HL-60 (cell line): Measurements from ENCODE around the gene PACRG.

ENCODE experiments used
- GABPA ChIP-seq: IDR thresholded peaks from 2 replicates; pipeline ENCODE4 v1.6.1; 2012; ENCODE audit warnings: low read depth
- POLR2AphosphoS5 ChIP-seq: IDR thresholded peaks from 2 replicates; pipeline ENCODE4 v1.6.1; 2012; ENCODE audit warnings: low read depth
- TF ChIP-seq, protein P1 (sequence below): IDR thresholded peaks from one replicate; pipeline ENCODE4 v1.5.1; 2011; ENCODE audit warnings: low read length, control low read depth, inconsistent platforms; ENCODE audit not compliant: insufficient read depth
- TF ChIP-seq, protein P2 (sequence below): IDR thresholded peaks from 2 replicates; pipeline ENCODE4 v1.6.1; 2012; ENCODE audit warnings: low read depth; ENCODE audit not compliant: insufficient replicate concordance

DNA sequence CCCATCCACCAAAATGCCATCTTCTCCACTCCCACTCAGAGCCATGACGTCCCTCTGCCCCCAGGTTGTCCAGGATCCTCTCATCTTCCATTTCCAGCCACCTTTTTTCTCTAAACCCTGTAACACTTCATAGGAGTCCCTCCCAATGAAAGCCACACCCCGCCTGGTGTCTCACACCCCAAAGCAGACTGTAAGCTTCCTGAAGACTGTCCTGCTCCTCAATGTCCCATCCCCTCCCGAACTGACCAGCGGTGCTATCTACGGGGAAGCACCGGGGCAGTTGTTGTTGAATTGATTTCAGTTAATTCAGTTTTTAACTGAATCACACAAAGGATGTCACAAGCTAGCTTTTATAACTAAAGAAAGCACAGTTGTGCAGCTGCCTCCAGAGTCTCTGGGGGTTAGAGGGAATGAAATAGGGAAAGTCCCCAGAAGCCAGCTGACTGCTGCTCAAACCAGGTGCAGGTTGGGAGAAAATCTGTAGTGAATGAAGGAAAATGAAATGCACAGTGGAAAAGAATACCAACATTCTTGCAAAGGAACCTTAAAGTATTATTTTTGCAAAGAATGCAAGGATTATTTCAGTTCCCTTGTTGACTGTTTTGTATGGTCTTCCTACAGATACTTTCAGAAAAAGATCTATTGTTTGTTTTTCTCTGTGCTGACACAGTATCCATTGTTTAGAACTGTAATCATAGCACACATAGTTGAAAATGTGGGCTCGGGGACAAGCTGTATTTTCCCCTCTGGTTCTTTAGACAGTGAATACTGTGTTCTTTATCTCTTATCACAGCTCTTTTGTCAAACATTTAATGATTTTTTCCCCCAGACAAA lies 464.1 kb downstream of the PACRG start:
- no peak for TF ChIP-seq POLR2AphosphoS5
- TF ChIP-seq, protein P1, sequence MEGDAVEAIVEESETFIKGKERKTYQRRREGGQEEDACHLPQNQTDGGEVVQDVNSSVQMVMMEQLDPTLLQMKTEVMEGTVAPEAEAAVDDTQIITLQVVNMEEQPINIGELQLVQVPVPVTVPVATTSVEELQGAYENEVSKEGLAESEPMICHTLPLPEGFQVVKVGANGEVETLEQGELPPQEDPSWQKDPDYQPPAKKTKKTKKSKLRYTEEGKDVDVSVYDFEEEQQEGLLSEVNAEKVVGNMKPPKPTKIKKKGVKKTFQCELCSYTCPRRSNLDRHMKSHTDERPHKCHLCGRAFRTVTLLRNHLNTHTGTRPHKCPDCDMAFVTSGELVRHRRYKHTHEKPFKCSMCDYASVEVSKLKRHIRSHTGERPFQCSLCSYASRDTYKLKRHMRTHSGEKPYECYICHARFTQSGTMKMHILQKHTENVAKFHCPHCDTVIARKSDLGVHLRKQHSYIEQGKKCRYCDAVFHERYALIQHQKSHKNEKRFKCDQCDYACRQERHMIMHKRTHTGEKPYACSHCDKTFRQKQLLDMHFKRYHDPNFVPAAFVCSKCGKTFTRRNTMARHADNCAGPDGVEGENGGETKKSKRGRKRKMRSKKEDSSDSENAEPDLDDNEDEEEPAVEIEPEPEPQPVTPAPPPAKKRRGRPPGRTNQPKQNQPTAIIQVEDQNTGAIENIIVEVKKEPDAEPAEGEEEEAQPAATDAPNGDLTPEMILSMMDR, result no peak
- TF ChIP-seq GABPA, result no peak
- TF ChIP-seq, protein P2, sequence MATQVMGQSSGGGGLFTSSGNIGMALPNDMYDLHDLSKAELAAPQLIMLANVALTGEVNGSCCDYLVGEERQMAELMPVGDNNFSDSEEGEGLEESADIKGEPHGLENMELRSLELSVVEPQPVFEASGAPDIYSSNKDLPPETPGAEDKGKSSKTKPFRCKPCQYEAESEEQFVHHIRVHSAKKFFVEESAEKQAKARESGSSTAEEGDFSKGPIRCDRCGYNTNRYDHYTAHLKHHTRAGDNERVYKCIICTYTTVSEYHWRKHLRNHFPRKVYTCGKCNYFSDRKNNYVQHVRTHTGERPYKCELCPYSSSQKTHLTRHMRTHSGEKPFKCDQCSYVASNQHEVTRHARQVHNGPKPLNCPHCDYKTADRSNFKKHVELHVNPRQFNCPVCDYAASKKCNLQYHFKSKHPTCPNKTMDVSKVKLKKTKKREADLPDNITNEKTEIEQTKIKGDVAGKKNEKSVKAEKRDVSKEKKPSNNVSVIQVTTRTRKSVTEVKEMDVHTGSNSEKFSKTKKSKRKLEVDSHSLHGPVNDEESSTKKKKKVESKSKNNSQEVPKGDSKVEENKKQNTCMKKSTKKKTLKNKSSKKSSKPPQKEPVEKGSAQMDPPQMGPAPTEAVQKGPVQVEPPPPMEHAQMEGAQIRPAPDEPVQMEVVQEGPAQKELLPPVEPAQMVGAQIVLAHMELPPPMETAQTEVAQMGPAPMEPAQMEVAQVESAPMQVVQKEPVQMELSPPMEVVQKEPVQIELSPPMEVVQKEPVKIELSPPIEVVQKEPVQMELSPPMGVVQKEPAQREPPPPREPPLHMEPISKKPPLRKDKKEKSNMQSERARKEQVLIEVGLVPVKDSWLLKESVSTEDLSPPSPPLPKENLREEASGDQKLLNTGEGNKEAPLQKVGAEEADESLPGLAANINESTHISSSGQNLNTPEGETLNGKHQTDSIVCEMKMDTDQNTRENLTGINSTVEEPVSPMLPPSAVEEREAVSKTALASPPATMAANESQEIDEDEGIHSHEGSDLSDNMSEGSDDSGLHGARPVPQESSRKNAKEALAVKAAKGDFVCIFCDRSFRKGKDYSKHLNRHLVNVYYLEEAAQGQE, result no peak
